Measurements from ENCODE around the gene ZFX.

ZFX gene

DNA sequence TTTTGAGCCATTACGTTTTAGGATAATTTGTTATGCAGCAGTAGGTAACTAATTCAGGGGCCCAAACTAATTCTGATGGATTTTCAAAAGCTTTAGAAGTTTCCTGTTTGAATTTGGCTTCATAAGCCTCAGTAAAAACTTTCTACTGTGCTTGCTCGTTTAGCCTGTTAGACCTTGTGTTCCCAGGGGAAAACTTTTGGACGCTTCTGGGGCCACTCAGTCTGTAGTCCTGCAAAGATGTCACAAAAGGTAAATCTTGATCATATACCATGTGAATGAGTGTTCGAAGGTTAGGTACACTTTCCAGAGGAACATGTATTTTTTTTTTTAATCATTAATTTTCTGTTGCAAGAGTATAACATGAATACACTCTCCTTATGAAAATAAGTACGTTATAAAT, 93.7 kb downstream of the ZFX start:
- no peak for DNase-seq

DNA sequence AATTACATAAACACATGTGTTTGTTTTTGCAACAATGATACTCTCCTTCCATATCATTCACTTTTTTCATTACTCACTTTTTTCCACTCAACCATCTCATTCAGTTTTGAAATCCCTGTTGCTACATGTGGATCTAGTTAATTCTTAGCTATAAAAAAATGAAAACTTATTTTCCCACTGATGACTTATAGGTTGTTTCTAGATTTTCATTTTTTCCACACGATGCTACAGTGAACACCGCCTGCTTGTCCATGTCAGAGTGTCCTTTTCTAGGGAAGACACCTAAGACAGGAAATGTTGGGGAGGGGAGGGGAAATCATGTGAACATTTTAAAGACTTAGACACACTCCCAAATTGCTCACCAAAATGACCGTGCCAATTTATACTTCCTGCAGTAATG, 94.2 kb downstream of the ZFX start:
- DNase-seq = no peak

DNA sequence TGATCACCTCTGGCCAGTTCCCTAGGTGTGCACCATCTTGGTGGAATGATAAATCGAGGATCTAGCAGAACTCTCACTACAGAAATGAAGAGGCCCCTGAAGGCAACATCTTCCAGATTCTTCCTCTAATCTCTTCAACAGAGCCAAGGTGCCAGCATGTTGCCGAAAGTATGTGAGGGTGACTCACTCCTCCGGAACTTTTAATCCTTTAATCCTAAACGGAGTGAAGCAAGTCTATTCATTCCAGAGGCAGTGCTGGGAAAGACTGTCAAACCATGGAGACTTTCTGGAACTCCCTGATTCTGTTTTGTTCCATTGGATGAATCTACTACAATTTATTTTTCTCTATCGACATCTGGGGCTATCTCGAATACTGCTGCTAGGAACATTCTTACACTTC, 95.7 kb downstream of the ZFX start:
- no peak for DNase-seq

DNA sequence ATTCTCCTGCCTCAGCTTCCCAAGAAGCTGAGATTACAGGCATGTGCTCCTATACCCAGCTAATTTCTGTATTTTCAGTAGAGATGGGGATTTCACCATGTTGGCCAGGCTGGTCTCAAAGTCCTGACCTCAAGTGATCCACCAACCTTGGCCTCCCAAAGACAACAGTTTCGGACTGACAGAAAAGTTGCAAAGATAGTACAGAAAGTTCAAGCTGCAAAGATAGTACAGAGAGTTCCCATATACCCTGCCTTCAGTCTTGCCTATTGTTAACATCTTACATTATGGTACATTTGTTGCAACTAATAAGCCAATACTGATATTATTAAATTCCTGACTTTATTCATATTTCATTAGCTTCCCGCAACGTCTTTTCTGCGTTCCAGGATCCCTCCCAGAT, 98.5 kb downstream of the ZFX start:
- no peak for DNase-seq

DNA sequence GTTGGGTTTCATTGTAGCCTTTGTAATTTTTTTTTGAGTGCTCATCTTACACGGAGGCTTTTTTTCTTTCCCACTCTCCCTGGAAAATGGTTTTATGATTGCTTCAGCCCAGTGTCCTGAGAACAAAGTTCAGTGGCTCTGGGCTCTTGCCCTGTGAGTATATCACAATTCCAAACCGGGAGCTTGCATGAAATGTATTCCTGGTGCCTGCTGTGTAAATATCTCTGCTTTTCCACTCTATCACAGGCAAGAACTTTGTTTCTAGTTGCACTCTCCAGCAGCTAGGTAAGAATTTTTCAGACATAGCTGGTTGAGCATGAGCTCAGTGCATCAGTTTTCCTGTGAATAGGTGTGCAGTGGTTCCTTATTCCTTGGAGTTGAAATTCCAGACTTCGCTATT, 103.5 kb downstream of the ZFX start:
- no peak for DNase-seq

DNA sequence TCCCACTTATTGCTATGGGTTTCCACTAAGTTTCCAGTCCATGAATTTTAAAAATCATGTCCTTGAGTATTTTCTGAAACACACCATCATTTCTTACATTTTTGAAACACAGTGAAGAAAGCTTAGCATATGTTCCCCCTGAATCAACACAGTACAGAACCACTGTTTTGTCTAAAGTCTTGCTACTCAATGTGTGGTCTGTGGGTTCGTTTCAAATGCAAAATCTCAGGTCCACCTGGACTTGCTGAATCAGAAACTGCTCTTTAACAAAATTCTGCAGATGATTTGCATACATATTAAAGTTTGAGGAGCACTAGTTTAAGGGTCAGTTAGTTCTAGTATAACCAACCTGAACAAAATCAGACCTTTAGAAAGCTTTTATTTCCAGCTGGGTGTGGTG, 103.9 kb downstream of the ZFX start:
- DNase-seq = no peak

DNA sequence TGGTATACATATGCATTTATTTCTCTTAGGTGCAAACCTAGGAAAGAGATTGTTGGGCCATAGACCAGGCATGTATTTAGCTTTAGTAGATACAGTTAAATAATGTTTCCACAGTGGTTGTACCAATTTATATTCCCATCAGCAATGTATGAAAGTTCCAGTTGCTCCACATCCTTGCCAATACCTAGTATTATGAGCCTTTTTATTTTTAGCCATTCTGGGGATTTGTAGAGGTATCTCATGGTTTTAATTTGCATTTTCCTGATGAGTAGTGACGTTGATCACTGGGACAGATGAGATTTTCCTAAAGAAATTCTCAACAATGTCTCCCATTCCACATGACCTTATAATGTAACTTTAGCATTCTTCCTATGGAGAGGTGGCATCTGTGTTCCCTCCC, 107.5 kb downstream of the ZFX start:
- no peak for DNase-seq

DNA sequence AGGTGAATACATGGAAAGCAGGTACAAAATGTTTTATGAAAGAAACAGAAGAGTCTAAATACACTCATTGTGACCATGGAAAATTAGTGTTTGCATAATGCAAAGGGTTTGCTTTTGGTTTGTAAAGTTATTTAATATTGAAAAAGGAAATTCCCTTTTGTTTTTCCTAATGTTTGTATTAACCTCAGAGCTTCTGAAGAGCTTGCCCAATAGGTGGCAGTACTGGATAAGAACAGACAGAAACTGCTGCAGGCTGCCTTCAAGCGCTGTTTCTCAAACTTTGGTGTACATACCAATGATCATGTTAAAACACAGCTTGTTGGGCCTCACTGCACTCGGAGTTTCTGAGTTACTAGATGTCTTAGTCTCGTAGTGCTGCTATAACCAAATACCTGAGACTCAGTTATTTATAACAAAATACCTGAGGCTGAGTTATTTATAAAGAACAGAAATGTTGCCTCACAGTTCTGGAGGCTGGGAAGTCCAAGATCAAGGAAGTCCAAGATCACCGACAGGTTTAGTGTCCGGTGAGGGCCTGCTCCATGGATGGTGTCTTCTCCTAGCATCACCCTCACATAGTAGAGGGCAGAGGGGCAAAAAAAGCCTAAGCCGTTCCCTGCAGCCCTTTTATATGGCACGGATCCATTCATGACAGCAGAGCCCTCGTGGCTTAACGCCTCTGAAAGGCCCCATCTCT, 110.2 kb downstream of the ZFX start:
- peak; percentile 1 to 3 for DNase-seq

DNA sequence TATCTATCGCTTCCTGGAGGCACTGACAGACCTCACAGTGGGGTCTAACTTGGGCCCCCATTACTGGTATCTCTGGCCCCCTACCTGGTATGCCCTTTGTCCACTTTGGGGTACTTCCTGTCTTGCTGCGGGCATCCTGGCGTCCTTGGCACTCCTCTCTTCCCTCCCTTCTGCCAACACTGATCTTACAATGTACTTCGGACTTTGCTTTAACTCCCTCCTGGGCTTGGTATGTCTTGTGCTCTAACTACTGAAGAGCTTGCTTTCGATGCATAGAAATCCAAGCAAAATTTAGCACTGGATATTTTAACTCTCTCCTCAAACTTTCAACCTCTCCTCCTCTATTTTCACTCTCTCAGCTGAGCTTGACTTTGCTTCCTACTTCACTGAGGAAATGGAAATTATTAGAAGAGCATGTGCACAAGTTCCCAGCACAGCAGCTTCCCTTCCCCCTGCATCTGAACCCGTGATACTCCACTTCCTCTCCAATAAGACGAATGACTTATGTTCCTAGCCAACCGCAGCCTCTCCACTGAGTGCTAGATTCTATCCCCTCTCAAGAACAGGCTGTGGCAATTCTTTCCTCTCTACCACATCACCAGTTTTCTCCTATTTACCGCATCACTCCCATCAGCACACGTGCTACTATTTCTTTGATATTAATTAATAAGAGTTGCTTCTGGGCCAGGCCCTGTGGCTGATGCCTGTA, 111.5 kb downstream of the ZFX start:
- DNase-seq = peak in 1 of 2 donors; percentile 4

DNA sequence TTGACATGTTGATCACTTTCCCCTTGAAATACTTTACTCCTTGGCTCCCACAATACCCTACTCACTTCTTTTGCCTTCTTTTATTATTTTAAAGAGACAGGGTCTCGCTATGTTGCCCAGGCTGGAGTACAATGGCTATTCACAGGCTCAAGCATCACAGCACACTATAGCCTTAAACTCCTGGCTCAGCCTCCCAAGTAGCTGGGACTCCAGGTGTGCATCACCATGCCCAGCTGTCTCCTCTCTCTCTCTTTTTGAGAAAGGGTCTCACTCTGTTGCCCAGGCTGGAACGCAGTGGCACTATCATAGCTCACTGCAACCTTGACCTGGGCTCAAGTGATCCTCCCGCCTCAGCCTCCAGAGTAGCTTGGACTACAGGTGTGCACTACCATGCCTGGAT, 112.8 kb downstream of the ZFX start:
- no peak for DNase-seq

DNA sequence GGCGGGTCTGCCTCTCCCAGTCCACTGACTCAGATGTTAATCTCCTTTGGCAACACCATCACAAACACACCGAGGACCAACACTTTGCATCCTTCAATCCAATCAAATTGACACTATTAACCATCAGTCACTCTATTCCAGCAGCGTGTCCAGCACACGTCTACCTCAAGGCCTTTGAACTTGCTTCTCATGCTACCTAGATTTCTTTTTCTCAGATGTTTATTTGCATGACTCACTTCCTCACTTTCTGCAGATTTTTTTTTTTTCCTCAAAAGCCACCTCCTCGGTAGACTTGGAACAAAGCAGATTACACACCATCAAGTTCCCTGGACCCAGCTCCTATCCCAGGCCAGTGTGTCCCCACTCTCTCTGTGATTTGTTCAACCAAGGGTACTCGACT, 114.9 kb downstream of the ZFX start:
- no peak for DNase-seq

Measured in activated CD4-positive, alpha-beta T cell treated with anti-CD3 and anti-CD28 coated beads for 4 hours (primary cell).